GM11168 (cell line): Measurements from ENCODE around the gene ANKRD31.
"Not testable (repeated sequence)": the region's sequence is repeated elsewhere in the genome, so short reads cannot be mapped to it uniquely, and the experiment has no call there.

Experiments
- in situ Hi-C: fragments of 300-500 bp; cut with MboI; formaldehyde crosslinking; loops from one replicate; pipeline ENCODE4 v1.12.0; 2022; ENCODE audit warnings: low sequenced_read_pairs; ENCODE audit not compliant: unreplicated experiment

The ANKRD31 gene

GRCh38 chr5:75168026-75168735, 68.5 kb downstream of the ANKRD31 start:
- in situ Hi-C loops = no loop called here

GRCh38 chr5:75167345-75167744, 69.3 kb downstream of the ANKRD31 start:
- in situ Hi-C loops = no loop called here

DNA sequence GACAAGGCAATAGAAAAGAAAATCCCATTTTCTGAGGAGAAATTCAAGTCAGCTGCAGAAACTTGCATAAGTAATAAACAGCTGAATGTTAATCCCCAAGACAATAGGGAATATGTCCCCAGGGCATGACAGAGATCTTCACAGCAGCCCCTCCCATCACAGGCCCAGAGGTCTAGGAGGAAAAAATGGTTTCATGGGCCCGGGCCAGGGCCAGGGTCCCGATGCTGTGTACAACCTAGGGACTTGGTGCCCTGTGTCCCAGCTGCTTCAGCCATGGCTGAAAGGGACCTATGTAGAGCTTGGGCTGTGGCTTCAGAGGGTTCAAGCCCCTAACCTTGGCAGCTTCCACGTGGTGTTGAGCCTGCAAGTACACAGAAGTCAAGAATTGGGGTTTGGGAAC, 75.2 kb downstream of the ANKRD31 start:
- in situ Hi-C loops = not testable (repeated sequence)

DNA sequence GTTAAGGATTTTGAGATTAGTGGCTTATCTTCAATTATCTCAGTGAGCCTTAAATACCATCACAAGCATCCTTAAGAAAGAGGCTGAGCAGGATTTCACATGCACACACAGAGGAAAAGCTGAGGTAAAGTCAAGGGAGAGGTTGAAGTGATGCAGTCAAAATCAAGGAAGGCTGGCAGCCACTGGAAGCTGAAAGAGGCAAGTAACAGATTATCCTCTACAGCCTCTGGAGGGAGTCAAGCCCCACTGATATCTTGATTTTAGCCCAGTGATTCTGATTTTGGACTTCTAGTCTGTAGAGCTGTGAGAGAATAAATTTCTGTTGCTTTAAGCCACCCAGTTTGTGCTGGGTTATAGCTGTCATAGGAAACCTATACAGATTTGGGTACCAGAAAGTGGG, 80.1 kb downstream of the ANKRD31 start:
- in situ Hi-C loops = no loop called here

DNA sequence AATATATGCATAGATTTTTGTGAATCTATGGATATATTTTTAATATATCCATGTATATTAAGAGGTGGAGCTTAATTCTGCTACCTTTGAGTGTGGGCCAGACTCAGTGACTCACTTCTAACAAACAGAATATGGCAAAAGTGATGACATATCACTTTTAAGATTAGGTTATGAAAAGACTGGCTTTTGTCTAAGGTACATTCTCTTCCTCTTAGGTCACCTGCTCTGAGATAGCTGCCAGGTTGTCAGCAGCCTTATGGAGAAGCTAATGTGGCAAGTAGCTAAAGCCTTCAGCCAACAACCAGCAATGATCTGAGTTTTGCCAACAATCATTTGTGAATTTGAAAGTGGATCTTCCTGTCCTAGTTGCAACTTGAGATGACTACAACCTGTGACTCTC, 83.8 kb downstream of the ANKRD31 start:
- in situ Hi-C loops = no loop called here

DNA sequence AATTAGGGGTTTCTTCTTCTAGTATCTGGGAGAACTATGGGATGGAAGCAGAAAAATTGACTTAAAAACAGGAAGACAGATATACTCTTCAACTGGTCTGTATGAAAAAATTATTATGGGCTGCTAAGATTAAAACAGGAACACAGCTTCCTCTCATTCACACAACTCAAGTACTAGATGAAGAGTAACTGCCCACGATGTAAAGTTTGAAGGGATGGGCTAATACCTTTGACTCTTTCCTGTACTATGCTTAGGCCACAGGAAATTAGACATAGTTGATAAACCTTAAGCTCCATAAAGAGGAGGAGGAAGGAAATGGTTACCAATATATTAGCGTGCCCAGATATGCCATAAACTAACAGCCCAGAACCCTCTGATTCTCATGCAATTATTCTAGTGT, 88.6 kb downstream of the ANKRD31 start:
- in situ Hi-C loops = no loop called here

DNA sequence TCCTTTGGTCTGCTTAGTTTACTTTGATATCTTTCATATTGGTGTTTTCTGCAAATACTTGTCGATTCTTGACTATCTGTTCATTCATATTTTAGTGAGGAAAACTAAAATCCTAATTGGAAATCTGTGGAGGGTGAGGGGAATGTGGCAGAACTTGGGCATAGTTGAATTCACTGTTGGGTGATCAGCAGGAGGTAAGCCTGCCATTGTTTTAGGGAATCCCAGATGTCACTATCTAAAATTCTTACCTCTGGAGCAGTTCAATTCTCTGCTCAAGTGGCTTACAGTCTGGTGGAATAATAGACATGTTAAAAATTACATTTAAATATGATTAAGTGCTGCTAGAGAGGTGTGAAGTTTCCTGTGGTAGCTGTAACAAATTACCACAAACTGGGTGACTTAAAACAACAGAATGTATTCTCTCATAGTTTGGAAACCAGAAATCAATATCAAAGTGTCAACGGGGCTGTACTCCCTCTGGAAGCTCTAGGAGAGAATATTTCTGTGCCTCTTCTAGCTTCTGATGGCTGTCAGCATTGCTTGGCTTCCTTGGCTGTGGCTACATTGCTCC, 94.0 kb downstream of the ANKRD31 start:
- in situ Hi-C loops = no loop called here

- in situ Hi-C loops = no loop called here
These were observed 96.4 kb downstream of the ANKRD31 start for GRCh38 chr5:75140277-75140676.

DNA sequence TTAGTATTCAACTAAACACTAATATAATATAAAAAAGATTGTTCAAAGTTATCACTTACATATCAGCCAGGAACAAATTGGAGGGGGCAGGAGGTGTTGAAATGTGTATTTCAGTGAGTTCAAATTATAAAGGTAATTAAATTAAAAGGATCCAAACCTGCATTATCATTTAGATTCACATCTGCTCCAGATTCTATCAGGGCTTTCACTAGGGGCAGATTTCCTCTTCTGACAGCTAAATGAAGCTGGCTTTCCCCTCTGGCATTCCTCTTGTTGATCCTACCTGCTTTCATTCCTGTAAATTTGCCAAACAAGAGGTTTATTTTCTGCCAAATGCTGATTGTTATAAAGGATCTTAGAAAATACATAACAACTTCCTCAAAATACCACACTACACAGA, 98.0 kb downstream of the ANKRD31 start:
- in situ Hi-C loops = no loop called here

DNA sequence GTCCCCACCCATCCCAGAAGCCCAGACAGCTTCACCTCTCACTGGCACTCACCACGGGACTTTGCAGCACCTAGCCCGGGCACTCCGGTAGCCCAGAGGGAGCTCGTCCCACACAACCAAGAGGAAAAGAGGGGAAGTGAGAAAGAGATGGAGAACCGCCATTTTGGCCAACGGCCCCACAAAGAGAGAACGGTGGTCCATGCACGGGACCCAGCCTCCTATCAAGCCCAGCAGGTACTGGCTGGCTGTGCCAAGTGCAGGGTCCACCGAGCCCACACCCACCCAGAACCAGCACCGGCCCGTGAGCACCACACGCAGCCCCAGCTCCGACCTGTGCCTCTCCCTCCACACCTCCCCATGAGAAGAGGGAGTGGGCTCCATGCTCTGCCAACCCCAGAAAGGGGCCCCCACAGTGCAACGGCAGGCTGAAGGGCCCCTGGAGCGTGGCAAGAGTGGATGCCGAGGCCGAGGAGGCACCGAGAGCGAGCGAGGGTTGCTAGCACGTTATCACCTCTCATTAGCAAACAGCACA, 105.8 kb downstream of the ANKRD31 start:
- in situ Hi-C loops = no loop called here

- in situ Hi-C loops = no loop called here
These were observed 119.8 kb downstream of the ANKRD31 start for GRCh38 chr5:75116856-75117255.

- in situ Hi-C loops = not testable (repeated sequence)
These were observed 122.4 kb downstream of the ANKRD31 start for GRCh38 chr5:75114311-75114710.

GRCh38 chr5:75113354-75114113, 123.1 kb downstream of the ANKRD31 start:
- in situ Hi-C loops = no loop called here

- in situ Hi-C loops = no loop called here
These were observed 127.6 kb downstream of the ANKRD31 start for GRCh38 chr5:75108931-75109596.

- in situ Hi-C loops = no loop called here
These were observed 128.2 kb downstream of the ANKRD31 start for GRCh38 chr5:75108515-75108914.

GRCh38 chr5:75095956-75096355, 140.7 kb downstream of the ANKRD31 start:
- in situ Hi-C loops = not testable (repeated sequence)

- in situ Hi-C loops = no loop called here
These were observed 145.1 kb downstream of the ANKRD31 start for GRCh38 chr5:75091597-75091996.

GRCh38 chr5:75089662-75090061, 147.0 kb downstream of the ANKRD31 start:
- in situ Hi-C loops = no loop called here

- in situ Hi-C loops = no loop called here
These were observed 147.5 kb downstream of the ANKRD31 start for GRCh38 chr5:75089137-75089536.

- in situ Hi-C loops = no loop called here
These were observed 148.0 kb downstream of the ANKRD31 start for GRCh38 chr5:75088648-75089047.

DNA sequence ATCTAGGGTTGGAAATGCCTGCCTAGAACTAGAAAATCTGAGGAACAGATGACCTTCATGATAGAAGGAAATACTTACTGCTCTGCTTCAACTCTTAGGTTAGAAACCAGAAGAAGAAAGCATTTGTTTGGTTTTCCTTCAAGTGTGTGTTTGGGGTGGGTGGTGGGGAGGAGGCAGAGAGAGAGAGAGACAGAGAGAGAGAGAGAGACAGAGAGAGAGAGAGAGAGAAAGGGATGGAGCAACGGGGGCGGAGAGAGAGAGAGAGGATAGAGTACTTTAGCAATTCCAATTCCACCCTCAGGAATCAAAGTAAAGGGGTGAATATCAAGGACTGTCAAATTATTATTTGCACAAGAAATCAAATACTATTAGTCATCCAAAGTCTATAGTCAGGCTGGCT, 155.2 kb downstream of the ANKRD31 start:
- in situ Hi-C loops = no loop called here
